IMR-90 (cell line): ENCODE results near the gene RPL27A. TPM values are rescaled to one million over a fixed set of nuclear protein-coding genes. Genes with fewer than 3 reads are reported as not detected.

Experiments
- ATAC-seq: fragments of 200-7000 bp; cut with Tn5 transposase; 2 replicates; pipeline ENCODE4 v1.9.1; 2020; ENCODE audit warnings: low read depth, mild to moderate bottlenecking, moderate library complexity
- BruUV-seq: library from RNA; stranded (reverse); fragments of 400-500 nt; replicated peaks from 2 replicates; lab custom pipeline; 2021; lab: Mats Ljungman, UMichigan
- CTCF ChIA-PET: fragments of 300-600 bp; formaldehyde crosslinking; extraction: SDS; loops from one replicate; lab custom pipeline; 2021; ENCODE audit warnings: antibody characterized with exemption; lab: Yijun Ruan, JAX
- POLR2A ChIA-PET: fragments of 300-600 bp; sonication (Branson Sonifier 250); formaldehyde crosslinking; loops from one replicate; lab custom pipeline; 2022; ENCODE audit warnings: antibody characterized with exemption; ENCODE audit not compliant: unreplicated experiment; lab: Charles Lee
- DNase-seq: peaks from one replicate; pipeline ENCODE4 v3.0.0; 2013
- H2AFZ ChIP-seq: replicated peaks from 2 replicates; pipeline ENCODE3; 2013; ENCODE audit warnings: low read length, mild to moderate bottlenecking; ENCODE audit not compliant: poor library complexity
- H2AK5ac ChIP-seq: 2 replicates; pipeline ENCODE4 v1.6.1; 2013; ENCODE audit warnings: low read depth, low read length, inconsistent platforms
- H2AK9ac ChIP-seq: replicated peaks from 2 replicates; pipeline ENCODE3; 2013; ENCODE audit warnings: mild to moderate bottlenecking, low read depth, low read length, moderate library complexity; ENCODE audit not compliant: poor library complexity
- H2BK120ac ChIP-seq: 2 replicates; pipeline ENCODE4 v1.6.1; 2013; ENCODE audit warnings: low read depth, low read length, inconsistent platforms
- H2BK15ac ChIP-seq: 3 replicates; pipeline ENCODE4 v1.6.1; 2013; ENCODE audit warnings: low read depth, low read length, inconsistent platforms
- H2BK20ac ChIP-seq: 2 replicates; pipeline ENCODE4 v1.6.1; 2013; ENCODE audit warnings: low read depth, mild to moderate bottlenecking, inconsistent platforms, low read length, moderate library complexity
- H2BK5ac ChIP-seq: 2 replicates; pipeline ENCODE4 v1.6.1; 2013; ENCODE audit warnings: mild to moderate bottlenecking, low read depth, low read length, inconsistent platforms; ENCODE audit not compliant: poor library complexity, severe bottlenecking
- H3K14ac ChIP-seq: replicated peaks from 2 replicates; pipeline ENCODE4 v1.6.1; 2013; ENCODE audit warnings: low read depth, low read length, inconsistent platforms
- H3K18ac ChIP-seq: 2 replicates; pipeline ENCODE4 v1.6.1; 2013; ENCODE audit warnings: low read depth, low read length, control low read depth
- H3K23ac ChIP-seq: 2 replicates; pipeline ENCODE4 v1.6.1; 2013; ENCODE audit warnings: low read depth, low read length, inconsistent platforms
- H3K27ac ChIP-seq: 2 replicates; pipeline ENCODE4 v1.5.1; 2013; ENCODE audit warnings: mild to moderate bottlenecking, control low read depth, low read length; ENCODE audit not compliant: insufficient read depth
- H3K27me3 ChIP-seq: 2 replicates; pipeline ENCODE4 v1.6.1; 2013; ENCODE audit warnings: low read length; ENCODE audit not compliant: control insufficient read depth, insufficient read depth
- H3K36me3 ChIP-seq: 2 replicates; pipeline ENCODE4 v1.6.1; 2013; ENCODE audit warnings: low read length, mixed read lengths; ENCODE audit not compliant: control insufficient read depth, insufficient read depth
- H3K4ac ChIP-seq: 2 replicates; pipeline ENCODE4 v1.6.1; 2013; ENCODE audit warnings: low read depth, low read length, inconsistent platforms
- H3K4me1 ChIP-seq: 2 replicates; pipeline ENCODE4 v1.6.1; 2013; ENCODE audit warnings: low read length, mixed read lengths; ENCODE audit not compliant: control insufficient read depth, insufficient read depth
- H3K4me2 ChIP-seq: 2 replicates; pipeline ENCODE4 v1.6.1; 2013; ENCODE audit warnings: low read depth, mild to moderate bottlenecking, control low read depth, low read length, moderate library complexity
- H3K4me3 ChIP-seq: 2 replicates; pipeline ENCODE4 v1.5.1; 2013; ENCODE audit warnings: low read depth, mild to moderate bottlenecking, control low read depth, low read length, moderate library complexity; ENCODE audit not compliant: insufficient read depth
- H3K56ac ChIP-seq: 2 replicates; pipeline ENCODE4 v1.6.1; 2013; ENCODE audit warnings: low read length, inconsistent platforms; ENCODE audit not compliant: insufficient read depth; ENCODE audit errors: extremely low read depth
- H3K79me1 ChIP-seq, 2 experiments: 2 replicates each; pipeline ENCODE4 v1.6.1; 2013; ENCODE audit warnings: low read length in 2 of 2, inconsistent platforms in 1 of 2, low read depth in 1 of 2
- H3K9ac ChIP-seq: 2 replicates; pipeline ENCODE4 v1.6.1; 2013; ENCODE audit warnings: low read depth, low read length, control low read depth
- H3K9me1 ChIP-seq: 2 replicates; pipeline ENCODE4 v1.6.1; 2013; ENCODE audit warnings: low read length, inconsistent platforms; ENCODE audit not compliant: insufficient read depth
- H3K9me3 ChIP-seq: 2 replicates; pipeline ENCODE4 v1.6.1; 2013; ENCODE audit warnings: low read length; ENCODE audit not compliant: control insufficient read depth, insufficient read depth
- H4K20me1 ChIP-seq: 2 replicates; pipeline ENCODE4 v1.6.1; 2013; ENCODE audit warnings: low read length, inconsistent platforms; ENCODE audit not compliant: insufficient read depth
- H4K5ac ChIP-seq: 2 replicates; pipeline ENCODE4 v1.6.1; 2013; ENCODE audit warnings: mild to moderate bottlenecking, low read depth, low read length, control low read depth
- H4K8ac ChIP-seq, 2 experiments: 2 replicates each; pipeline ENCODE4 v1.6.1; 2013; ENCODE audit warnings: low read depth in 2 of 2, low read length in 2 of 2, control low read depth in 1 of 2, inconsistent platforms in 1 of 2
- H4K91ac ChIP-seq: 2 replicates; pipeline ENCODE4 v1.6.1; 2013; ENCODE audit warnings: low read depth, low read length, inconsistent platforms; ENCODE audit not compliant: insufficient read depth
- ELK1 ChIP-seq: fragments of 150-350 bp; IDR thresholded peaks from 2 replicates; pipeline ENCODE4 v1.6.1; 2016; ENCODE audit warnings: low read depth, mild to moderate bottlenecking, low read length, moderate library complexity, borderline replicate concordance
- MAFK ChIP-seq: IDR thresholded peaks from 2 replicates; pipeline ENCODE4 v1.6.1; 2012; ENCODE audit warnings: low read depth, low read length, improper control_type of control experiment
- MXI1 ChIP-seq: IDR thresholded peaks from 2 replicates; pipeline ENCODE4 v1.6.1; 2012; ENCODE audit warnings: low read depth, mild to moderate bottlenecking, low read length, moderate library complexity, borderline replicate concordance
- NFE2L2 ChIP-seq: fragments of 150-350 bp; IDR thresholded peaks from 2 replicates; pipeline ENCODE4 v1.6.1; 2016; ENCODE audit warnings: low read depth, mild to moderate bottlenecking, low read length
- POLR2A ChIP-seq: IDR thresholded peaks from 2 replicates; pipeline ENCODE4 v1.6.1; 2012; ENCODE audit warnings: mild to moderate bottlenecking, low read depth, low read length
- RFX5 ChIP-seq: IDR thresholded peaks from 2 replicates; pipeline ENCODE4 v1.8.0; 2012; ENCODE audit warnings: low read depth, mild to moderate bottlenecking, low read length, moderate library complexity
- WGBS, 2 experiments: methylation state at CpG; one replicate each; pipeline versions ENCODE4 v1.1.5 to v1.1.7; 2013; ENCODE audit warnings: missing lambda C conversion rate in 2 of 2; ENCODE audit not compliant: insufficient read length in 1 of 2; ENCODE audit errors: extremely low coverage in 2 of 2; 5-methylcytosine and 5-hydroxymethylcytosine counted together
- dilution Hi-C: fragments of 300-500 bp; cut with HindIII; formaldehyde crosslinking; loops from one replicate; pipeline ENCODE4 v1.14.3; 2018; ENCODE audit warnings: low sequenced_read_pairs; ENCODE audit not compliant: unreplicated experiment
- in situ Hi-C: fragments of 300-500 bp; cut with MboI; formaldehyde crosslinking; loops from 3 replicates; pipeline ENCODE4 v1.14.3; 2019; ENCODE audit warnings: low sequenced_read_pairs, inconsistent platforms, mixed read lengths
- intact Hi-C: fragments of 100-400 bp; cut with micrococcal nuclease; formaldehyde crosslinking; loops from 2 replicates; pipeline ENCODE4 v1.10.0; 2022
- polyA plus RNA-seq, 3 experiments: library from polyadenylated mRNA; depleted of rRNA; stranded (reverse); fragments of >200 nt; gene quantifications; 2 replicates each; pipeline ENCODE4 v1.2.3, GENCODE V29; 2012; ENCODE audit warnings: low replicate concordance in 1 of 3
- total RNA-seq: library from RNA; depleted of rRNA; stranded (reverse); fragments of >200 nt; gene quantifications from 2 replicates; pipeline ENCODE4 v1.2.3, GENCODE V29; 2012

Gene RPL27A
- total and polyA plus RNA-seq, 2 of the 4 experiments (the other 2 are of a cell fraction): 786 to 849 TPM

- no peak overlapping the region for H3K4me3 ChIP-seq
- H2BK20ac ChIP-seq: no peak overlapping the region
- H3K56ac ChIP-seq: no peak overlapping the region
- H3K9me3 ChIP-seq: no peaks in the 10 kb centered on the region
- H3K9me1 ChIP-seq: 0 out of 2 replicates have a peak, but pooled peaks cover 3% of the 10 kb centered on the region
- H3K18ac ChIP-seq: no peak overlapping the region
- ChIA-PET POLR2A (no interaction called here), CTCF (no interaction called here)
- H3K27me3 ChIP-seq: no peaks in the 10 kb centered on the region
- BruUV-seq: no TSS peak
- H2AK5ac ChIP-seq: no peak overlapping the region
- H3K4ac ChIP-seq: no peak overlapping the region
- dilution Hi-C loops: no loop called here
- H2AFZ ChIP-seq: no peak overlapping the region
- no peak overlapping the region for H4K5ac ChIP-seq
- no peak overlapping the region for H2BK15ac ChIP-seq
- no peak overlapping the region for H3K9ac ChIP-seq
- no peak overlapping the region for H4K8ac ChIP-seq
- 95% methylated on average over 3 of the region's 6 CpGs; no CpG with 5 or more reads in 1 of the 2 experiments for WGBS, 2 experiments
- H3K14ac ChIP-seq: no peak overlapping the region
- no peaks in the 10 kb centered on the region for H4K20me1 ChIP-seq
- no peak overlapping the region for H3K23ac ChIP-seq
- H3K4me1 ChIP-seq: peaks cover 6% of the 10 kb centered on the region; the same call in 1 of the 2 replicates
- intact Hi-C loops: no loop called here
- in situ Hi-C loops: no loop called here
- H3K79me1 ChIP-seq: no peaks in the 10 kb centered on the region
- H2BK5ac ChIP-seq: no peak overlapping the region
- H3K36me3 ChIP-seq: peaks cover 3% of the 10 kb centered on the region; the same call in 1 of the 2 replicates
- ATAC-seq: no peak
- no peak overlapping the region for H3K27ac ChIP-seq
- H2BK120ac ChIP-seq: no peak overlapping the region
- no peak overlapping the region for H3K4me2 ChIP-seq
- H4K91ac ChIP-seq: no peak overlapping the region
- DNase-seq: no peak
- no peak for TF ChIP-seq RFX5
- TF ChIP-seq MAFK: no peak
- no peak for TF ChIP-seq NFE2L2
- no peak for TF ChIP-seq ELK1
- no peak for TF ChIP-seq POLR2A
- no peak for TF ChIP-seq MXI1
- no peak overlapping the region for H2AK9ac ChIP-seq
Observed at GRCh38 chr11:8661001-8661795, 21.4 kb upstream of the RPL27A start.
